Upper lobe of left lung (tissue), 4 donors: ENCODE data around the gene SPACA9.

ENCODE experiments used
- POLR2A ChIP-seq, 4 donors: fragments of 450-650 bp; IDR thresholded peaks; one replicate each; pipeline ENCODE4 v1.5.1; 2016 to 2017; ENCODE audit warnings: antibody characterized with exemption in 4 of 4, mild to moderate bottlenecking in 2 of 4
- POLR2AphosphoS5 ChIP-seq, 2 donors: sonication (generic); formaldehyde crosslinking; IDR thresholded peaks; one replicate each; pipeline ENCODE4 v1.5.1; 2017; ENCODE audit warnings: antibody characterized with exemption in 2 of 2

- TF ChIP-seq POLR2AphosphoS5 (IDR thresholded peaks at IDR 0.05) (no peak), POLR2A (IDR thresholded peaks at IDR 0.05) (no peak)
These were observed 4.9 kb downstream of the SPACA9 start for GRCh38 chr9:132883349-132884294.
